Naive B cell (primary cell): ENCODE results near the gene PLAAT2. TPM values are rescaled to one million over a fixed set of nuclear protein-coding genes. Genes with fewer than 3 reads are reported as not detected.
"Not testable (repeated sequence)": the region's sequence is repeated elsewhere in the genome, so short reads cannot be mapped to it uniquely, and the experiment has no call there.

Experiments used
- ATAC-seq, 2 donors: fragments of 150-1000 bp; cut with Tn5 transposase; 2 replicates each; pipeline ENCODE4 v1.10.0; 2021; ENCODE audit warnings: low read depth in 2 of 2, mild to moderate bottlenecking in 2 of 2, moderate library complexity in 2 of 2
- DNase-seq: peaks from one replicate; pipeline ENCODE4 v3.0.0; 2022
- H3K27ac Mint-ChIP-seq, 6 donors: one replicate each; pipeline ENCODE4 v1.8.0; 2020 to 2022; ENCODE audit warnings: mild to moderate bottlenecking in 6 of 6, mixed read lengths in 6 of 6, moderate library complexity in 5 of 6, inconsistent platforms in 2 of 6
- H3K27me3 Mint-ChIP-seq, 3 donors: one replicate each; pipeline ENCODE4 v1.8.0; 2021 to 2022; ENCODE audit warnings: mixed read lengths in 3 of 3, mild to moderate bottlenecking in 1 of 3
- H3K36me3 Mint-ChIP-seq, 2 donors: one replicate each; pipeline ENCODE4 v1.8.0; 2020 to 2022; ENCODE audit warnings: mixed read lengths in 2 of 2, inconsistent platforms in 1 of 2, mild to moderate bottlenecking in 1 of 2
- H3K4me1 Mint-ChIP-seq, 3 donors: one replicate each; pipeline ENCODE4 v1.8.0; 2020 to 2022; ENCODE audit warnings: mixed read lengths in 3 of 3, inconsistent platforms in 1 of 3, mild to moderate bottlenecking in 1 of 3, moderate library complexity in 1 of 3
- H3K4me3 Mint-ChIP-seq, 8 donors: one replicate each; pipeline ENCODE4 v1.8.0; 2020 to 2022; ENCODE audit warnings: mild to moderate bottlenecking in 8 of 8, mixed read lengths in 8 of 8, moderate library complexity in 8 of 8, inconsistent platforms in 2 of 8
- H3K9me3 Mint-ChIP-seq, 7 donors: one replicate each; pipeline ENCODE4 v1.8.0; 2020 to 2022; ENCODE audit warnings: mixed read lengths in 7 of 7, mild to moderate bottlenecking in 5 of 7, inconsistent platforms in 2 of 7, moderate library complexity in 1 of 7
- polyA plus RNA-seq, 6 donors: library from polyadenylated mRNA; unstranded; fragments of 300-500 nt; fragmentation: Illumina TruSeq; gene quantifications; one replicate each; pipeline ENCODE4 v1.2.3, GENCODE V29; 2021; ENCODE audit warnings: low read depth in 6 of 6

Gene PLAAT2
- polyA plus RNA-seq: not detected

DNA sequence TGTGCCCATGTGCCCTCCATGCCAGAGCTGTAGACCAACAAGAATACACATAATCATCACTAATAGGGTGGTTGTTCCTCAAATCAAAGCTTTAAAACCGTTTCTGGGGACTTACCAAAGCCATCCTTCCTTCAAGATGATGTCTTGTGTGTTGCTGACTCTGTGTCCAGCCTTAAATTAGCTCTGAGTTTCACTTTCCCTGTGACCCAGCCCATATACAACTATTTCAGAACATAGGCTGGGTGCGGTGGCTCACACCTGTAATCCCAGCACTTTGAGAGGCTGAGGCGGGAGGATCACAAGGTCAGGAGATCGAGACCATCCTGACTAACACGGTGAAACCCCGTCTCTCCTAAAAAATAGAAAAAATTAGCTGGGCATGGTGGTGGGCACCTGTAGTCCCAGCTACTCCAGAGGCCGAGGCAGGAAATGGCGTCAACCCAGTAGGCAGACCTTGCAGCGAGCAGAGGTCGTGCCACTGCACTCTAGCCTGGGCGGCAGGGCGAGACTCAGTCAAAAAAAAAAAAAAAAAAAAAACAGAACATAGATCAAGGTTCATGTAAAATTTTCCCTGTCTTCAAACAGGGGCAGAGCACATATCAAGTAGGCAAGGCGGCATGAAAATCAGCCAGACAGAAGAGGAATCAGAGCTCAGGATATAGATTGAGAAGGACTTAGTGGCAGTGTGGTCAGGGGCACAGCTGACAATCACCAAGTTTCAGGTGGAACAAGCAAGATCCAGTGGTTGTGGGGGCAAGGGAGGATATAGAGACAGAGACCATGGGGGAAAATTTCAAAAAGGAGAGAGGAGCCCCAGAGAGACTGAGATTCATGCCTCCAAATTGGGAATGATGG is at the start of gene PLAAT2:
Gene PLAAT2 (minus strand): TSS at position 179 of the 855 bp plus-strand sequence. CDS start 55 bp downstream, at position 124.
- ATAC-seq (no peak), DNase-seq (no peak)
- Mint-ChIP-seq H3K27me3 (peaks cover 6 to 26% (median 17%) of the 10 kb centered on the region in 3 donors), H3K9me3 (peaks cover 0 to 2% (median 0%) of the 10 kb centered on the region in 7 donors), H3K36me3 (no peaks in the 10 kb centered on the region), H3K4me1 (peaks cover 17 to 46% (median 27%) of the 10 kb centered on the region in 3 donors), H3K27ac (peak within 1 kb of the TSS in 5 of 6 donors; percentile 62 to 98 (median 92)), H3K4me3 (peak within 1 kb of the TSS in 1 of 8 donors; percentile 6)

DNA sequence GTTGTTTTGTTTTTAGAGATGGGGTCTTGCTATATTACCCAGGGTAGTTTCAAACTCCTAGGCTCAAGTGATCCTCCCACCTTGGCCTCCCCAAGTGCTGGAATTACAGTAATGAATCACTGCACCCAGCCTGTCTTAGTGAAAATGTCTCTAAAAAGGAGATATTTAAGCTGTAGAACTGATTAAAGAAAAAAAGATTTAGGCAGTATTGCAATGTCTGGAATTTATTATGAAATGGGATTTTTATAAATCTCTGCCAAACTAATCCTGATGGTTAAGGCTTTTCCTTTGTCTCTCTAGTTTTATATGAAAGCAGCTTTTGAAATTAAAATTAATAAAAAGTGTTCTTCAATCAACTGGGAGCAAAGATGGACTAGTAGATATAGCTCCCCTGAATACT is 49.0 kb upstream of the PLAAT2 start:
- ATAC-seq (no peak), DNase-seq (no peak)
- no peak overlapping the region for H3K4me3 Mint-ChIP-seq
- no peak overlapping the region for H3K27ac Mint-ChIP-seq
- peaks cover 12 to 53% (median 22%) of the 10 kb centered on the region in 3 donors for H3K27me3 Mint-ChIP-seq
- H3K36me3 Mint-ChIP-seq: no peaks in the 10 kb centered on the region
- peaks cover 16 to 20% (median 19%) of the 10 kb centered on the region in 3 donors for H3K4me1 Mint-ChIP-seq
- no peaks in the 10 kb centered on the region for H3K9me3 Mint-ChIP-seq

DNA sequence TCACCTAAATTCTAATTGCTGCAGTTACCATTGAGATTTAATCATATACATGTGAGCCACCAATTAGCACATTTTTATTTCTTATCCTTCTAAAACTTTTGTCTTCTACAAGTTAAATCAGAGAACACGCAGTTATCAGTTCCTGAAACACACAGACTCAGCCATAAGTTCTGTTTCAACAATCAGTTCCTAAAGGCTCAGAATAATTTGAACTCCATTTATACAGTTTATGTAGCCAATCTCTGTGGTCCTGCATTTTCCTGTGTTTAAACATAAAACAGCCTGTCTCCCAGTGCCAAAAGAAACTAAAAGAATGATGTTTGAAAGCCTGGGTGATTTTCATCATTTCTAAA is 48.2 kb upstream of the PLAAT2 start:
- no peaks in the 10 kb centered on the region for H3K36me3 Mint-ChIP-seq
- no peaks in the 10 kb centered on the region for H3K9me3 Mint-ChIP-seq

DNA sequence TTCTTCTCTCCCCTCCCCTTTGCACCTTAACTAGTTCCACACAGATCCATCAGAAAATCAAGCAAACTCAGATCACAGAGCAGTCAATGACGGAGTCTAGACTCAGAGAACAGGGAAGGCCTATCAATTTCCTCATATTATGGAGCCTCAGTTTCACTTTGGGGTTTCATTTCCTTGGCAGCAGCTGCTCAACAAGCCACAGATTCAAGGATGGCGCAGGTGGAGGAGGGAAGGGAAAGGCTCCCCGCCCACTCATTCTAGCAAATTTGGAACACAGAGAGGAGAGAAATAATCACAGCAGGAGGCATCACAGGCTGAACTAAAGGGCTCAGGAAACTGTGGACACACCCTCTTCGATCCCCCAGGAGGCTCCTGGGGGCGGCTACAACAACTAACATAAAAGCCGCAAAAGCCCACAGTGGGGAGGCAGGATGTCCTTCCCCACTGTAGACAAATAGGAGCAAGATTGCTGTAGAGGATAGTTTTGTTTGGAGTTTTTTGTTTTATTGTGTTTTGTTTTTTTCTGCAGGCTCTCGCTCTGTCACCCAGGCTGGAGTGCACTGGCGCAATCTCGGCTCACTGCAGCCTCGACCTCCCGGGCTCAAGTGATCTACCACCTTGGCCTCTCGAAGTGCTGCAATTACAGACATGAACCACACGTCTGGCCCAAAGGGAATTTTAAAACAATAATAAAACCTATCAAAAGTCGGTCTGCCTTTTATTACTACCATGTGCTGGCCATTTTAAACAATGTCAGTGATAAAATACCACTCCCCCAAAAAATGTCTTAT is 47.6 kb upstream of the PLAAT2 start:
- Mint-ChIP-seq H3K4me1 (peaks cover 16 to 20% (median 19%) of the 10 kb centered on the region in 3 donors), H3K27me3 (peaks cover 18 to 60% (median 24%) of the 10 kb centered on the region in 3 donors), H3K36me3 (no peaks in the 10 kb centered on the region), H3K9me3 (no peaks in the 10 kb centered on the region), H3K4me3 (no peak overlapping the region), H3K27ac (peak overlapping the region in 1 of 6 donors; percentile 82)
- no peak for DNase-seq
- ATAC-seq: no peak

More for the DNA sequence above, 48.2 kb upstream of the PLAAT2 start:
- DNase-seq (no peak), ATAC-seq (no peak)
- Mint-ChIP-seq H3K4me1 (peaks cover 16 to 20% (median 19%) of the 10 kb centered on the region in 3 donors), H3K4me3 (no peak overlapping the region), H3K27me3 (peaks cover 20 to 62% (median 22%) of the 10 kb centered on the region in 3 donors), H3K27ac (no peak overlapping the region)

DNA sequence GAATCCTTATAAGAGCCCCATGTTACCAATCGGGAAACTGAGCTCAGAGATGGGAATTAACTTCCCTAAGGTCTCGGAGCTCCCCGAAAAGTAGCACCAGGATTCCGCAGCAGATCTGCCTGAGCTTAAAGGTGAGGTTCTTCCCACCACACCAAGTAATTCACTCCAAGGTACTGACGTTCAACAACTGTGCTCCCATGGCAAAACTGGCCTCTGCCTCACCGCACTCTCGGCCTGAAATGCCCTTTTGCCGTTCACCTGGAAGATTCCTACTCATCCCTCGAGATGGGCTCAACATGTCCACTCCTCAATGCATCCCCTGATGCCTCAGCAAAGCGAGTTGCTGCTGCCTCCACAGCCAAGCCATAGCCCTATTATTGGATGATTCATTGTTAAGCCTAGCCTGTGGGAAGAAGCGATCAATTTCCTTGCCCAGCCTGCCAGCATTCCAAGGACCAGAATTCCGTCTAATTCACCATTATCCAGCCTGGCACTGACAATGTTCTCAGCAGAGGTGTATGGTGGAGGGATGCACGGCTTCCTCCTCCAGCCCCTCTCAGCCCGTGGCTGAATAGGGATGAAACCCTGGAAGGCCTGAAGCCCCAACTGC is 46.9 kb upstream of the PLAAT2 start:
- ATAC-seq: no peak
- DNase-seq: no peak
- H3K4me3 Mint-ChIP-seq: no peak overlapping the region
- no peaks in the 10 kb centered on the region for H3K36me3 Mint-ChIP-seq
- peaks cover 16 to 20% (median 19%) of the 10 kb centered on the region in 3 donors for H3K4me1 Mint-ChIP-seq
- H3K27me3 Mint-ChIP-seq: peaks cover 18 to 56% (median 24%) of the 10 kb centered on the region in 3 donors
- no peak overlapping the region for H3K27ac Mint-ChIP-seq
- H3K9me3 Mint-ChIP-seq: no peaks in the 10 kb centered on the region

DNA sequence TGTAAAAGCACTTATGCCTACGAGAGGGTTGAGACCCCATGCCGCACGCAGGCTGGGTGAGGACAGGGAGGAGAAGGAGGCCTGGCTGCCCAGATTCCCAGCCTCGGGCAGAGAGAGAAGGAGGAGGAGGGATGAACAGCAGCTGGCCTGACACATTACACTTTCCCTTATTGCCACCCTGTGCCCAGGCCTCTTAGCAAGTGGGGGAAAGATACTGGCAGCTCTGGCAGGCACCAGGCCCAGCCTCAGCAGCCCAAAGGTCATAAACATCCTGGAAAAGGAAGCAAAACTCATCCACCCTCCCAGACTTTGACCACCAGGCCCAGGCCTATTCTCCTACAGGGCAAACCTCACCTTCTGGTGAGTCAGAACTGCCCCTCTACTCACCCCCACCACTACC is 46.4 kb upstream of the PLAAT2 start:
- DNase-seq: no peak
- no peaks in the 10 kb centered on the region for H3K9me3 Mint-ChIP-seq
- H3K27ac Mint-ChIP-seq: peak overlapping the region in 1 of 6 donors; percentile 49
- H3K36me3 Mint-ChIP-seq: no peaks in the 10 kb centered on the region
- peaks cover 18 to 54% (median 23%) of the 10 kb centered on the region in 3 donors for H3K27me3 Mint-ChIP-seq
- peaks cover 16 to 17% (median 16%) of the 10 kb centered on the region in 3 donors for H3K4me1 Mint-ChIP-seq
- no peak overlapping the region for H3K4me3 Mint-ChIP-seq
- ATAC-seq: no peak

DNA sequence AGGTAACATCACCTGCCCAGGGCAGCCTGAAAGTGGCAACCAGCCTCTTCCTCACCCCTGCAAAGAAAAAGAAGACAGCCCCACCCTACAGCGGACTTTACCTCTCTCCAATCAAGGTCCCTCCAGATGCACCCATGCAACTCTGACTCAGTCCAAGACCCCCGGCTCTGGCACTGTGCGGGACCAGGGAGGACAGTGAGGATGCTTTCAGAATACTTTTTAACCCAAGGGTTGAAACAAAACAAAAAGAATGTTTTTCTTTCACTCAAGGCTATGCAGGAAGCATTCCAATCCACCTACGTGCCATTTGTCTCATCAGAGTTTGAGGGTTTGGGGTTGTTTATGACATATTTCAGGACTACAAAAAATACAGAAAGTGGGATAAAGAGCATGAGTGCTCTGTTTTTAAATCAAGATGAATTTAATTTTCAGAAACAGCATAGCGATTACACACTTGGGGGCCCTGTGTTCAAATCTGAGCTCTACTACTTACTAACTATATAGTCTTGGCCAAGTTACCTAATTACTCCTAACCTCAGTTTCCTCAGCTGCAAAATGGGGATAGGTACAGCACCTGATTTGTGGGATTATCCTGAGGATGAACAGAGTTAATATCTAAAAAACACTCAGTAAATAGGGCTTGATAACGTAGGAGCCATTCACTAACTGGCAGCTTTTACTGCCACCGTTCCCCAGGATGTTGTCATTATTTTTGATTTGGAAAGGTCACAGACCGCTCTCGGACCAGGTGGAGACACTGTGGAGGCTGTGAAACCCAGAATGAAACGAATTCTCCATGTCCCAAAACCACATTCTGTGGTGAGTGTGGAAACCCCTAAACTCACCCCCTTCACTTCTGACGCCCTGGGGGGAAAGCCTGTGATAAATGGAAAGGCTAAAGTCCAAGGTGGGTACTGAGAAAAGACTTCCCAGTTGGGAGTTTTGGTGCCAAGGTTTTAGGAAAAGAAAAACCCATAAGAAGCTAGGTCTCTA is 45.5 kb upstream of the PLAAT2 start:
- H3K27ac Mint-ChIP-seq: peak overlapping the region in 1 of 6 donors; percentile 49

DNA sequence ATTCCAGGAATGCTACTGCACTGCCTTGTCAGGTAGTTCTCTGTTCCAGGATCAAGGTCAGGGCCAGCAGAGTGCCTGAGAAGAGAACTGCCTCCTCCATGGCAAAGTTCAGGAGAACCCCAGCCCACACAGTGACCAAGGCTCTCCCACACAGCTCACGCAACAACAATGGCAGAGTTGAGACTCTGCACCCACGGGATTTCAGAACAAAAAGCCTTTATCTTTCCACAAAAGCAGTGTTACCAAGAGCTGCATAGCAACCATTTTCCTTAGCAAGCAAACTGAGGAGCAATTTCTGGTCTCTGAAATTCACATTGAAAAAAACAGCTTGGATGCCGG is 40.0 kb upstream of the PLAAT2 start:
- H3K27me3 Mint-ChIP-seq: peaks cover 9 to 18% (median 13%) of the 10 kb centered on the region in 3 donors
- no peaks in the 10 kb centered on the region for H3K9me3 Mint-ChIP-seq
- no peaks in the 10 kb centered on the region for H3K36me3 Mint-ChIP-seq
- no peak overlapping the region for H3K4me3 Mint-ChIP-seq
- ATAC-seq: no peak
- no peak for DNase-seq
- no peak overlapping the region for H3K27ac Mint-ChIP-seq
- no peaks in the 10 kb centered on the region for H3K4me1 Mint-ChIP-seq

More for the DNA sequence above, 45.5 kb upstream of the PLAAT2 start:
- peaks cover 15 to 45% (median 18%) of the 10 kb centered on the region in 3 donors for H3K27me3 Mint-ChIP-seq
- H3K9me3 Mint-ChIP-seq: no peaks in the 10 kb centered on the region
- DNase-seq: no peak
- no peaks in the 10 kb centered on the region for H3K36me3 Mint-ChIP-seq
- H3K4me1 Mint-ChIP-seq: peaks cover 8 to 12% (median 8%) of the 10 kb centered on the region in 3 donors
- no peak for ATAC-seq
- H3K4me3 Mint-ChIP-seq: no peak overlapping the region

DNA sequence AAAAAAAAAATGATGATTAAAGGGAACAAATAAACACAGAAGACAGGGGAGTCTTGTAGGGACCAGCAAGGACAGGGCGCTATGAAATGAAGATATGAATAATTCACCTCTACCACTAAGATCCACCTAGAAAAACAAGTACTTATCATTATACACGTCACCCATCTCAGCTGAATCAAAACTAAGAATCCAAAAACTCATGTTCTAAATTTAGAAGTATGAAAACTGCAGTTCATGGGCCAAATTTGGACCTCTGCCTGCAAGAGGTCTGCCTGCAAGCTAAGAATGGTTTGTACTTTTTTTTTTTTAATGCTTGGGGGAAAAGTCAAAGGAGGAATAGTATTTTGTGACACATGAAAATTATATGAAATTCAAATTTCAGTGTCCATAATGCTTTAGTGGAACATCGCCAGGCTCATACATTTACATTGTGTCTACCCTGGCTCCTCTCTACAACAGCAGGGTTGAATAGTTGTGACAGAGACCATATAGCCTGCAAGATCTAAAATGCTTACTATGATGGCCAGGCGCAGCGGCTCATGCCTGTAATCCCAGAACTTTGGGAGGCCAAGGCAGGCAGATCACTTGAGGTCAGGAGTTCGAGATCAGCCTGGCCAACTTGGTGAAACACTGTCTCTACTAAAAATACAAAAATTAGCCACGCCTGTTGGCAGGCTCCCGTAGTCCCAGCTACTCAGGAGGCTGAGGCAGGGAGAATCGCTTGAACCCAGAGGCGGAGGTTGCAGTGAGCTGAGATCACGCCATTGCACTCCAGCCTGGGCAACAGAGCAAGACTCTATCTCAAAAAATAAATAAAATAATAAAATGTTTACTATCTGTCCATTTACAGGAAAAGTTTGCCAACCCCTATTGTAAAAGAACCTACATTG is 39.4 kb upstream of the PLAAT2 start:
- H3K9me3 Mint-ChIP-seq, H3K4me1 Mint-ChIP-seq, DNase-seq, H3K4me3 Mint-ChIP-seq, H3K27ac Mint-ChIP-seq, H3K36me3 Mint-ChIP-seq, ATAC-seq: not testable (repeated sequence)
- H3K27me3 Mint-ChIP-seq: peaks cover 7 to 16% (median 13%) of the 10 kb centered on the region in 3 donors

DNA sequence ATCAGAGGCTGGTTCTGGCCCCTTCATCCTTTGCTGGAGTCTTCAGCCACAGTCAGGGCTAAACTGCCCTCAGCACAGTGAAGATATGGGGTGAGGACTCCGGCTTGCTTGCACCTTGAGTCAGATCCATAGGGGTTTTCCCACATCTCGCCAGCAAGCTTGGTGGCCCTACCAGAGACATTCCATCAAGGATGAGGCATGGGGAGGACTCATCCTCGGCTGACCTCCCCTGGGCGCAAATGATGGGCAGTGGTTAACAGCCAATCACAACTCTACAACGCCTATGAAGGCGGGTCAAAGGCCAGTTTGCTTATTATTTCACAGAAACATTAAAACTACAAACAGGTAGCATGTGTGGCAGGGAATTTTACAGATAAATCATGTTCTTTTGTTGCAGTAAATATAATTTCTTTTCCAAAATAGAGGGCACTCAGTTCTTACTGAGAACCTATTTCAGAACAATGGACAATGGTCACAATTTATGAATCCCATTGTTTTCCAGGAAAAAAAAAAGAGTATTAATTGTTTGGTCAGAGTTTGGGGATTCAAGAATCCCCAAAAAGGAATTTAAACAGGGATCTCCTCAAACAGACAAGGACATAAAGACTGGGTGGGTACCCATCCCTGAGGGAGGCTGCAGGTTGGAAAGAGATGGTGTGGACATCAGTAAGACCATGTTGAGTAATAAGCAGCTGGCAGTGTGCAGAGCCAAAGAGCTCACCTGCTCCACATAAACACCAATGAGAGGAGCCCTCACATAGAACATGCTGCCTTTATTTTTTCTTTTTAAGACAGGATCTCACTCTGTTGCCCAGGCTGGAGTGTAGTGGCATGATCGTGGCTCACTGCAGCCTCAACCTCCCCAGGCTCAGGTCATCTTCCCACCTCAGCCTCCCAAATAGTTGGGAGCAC is 36.3 kb upstream of the PLAAT2 start:
- Mint-ChIP-seq H3K36me3 (no peaks in the 10 kb centered on the region), H3K27ac (no peak overlapping the region), H3K4me1 (no peaks in the 10 kb centered on the region), H3K9me3 (no peaks in the 10 kb centered on the region), H3K27me3 (peaks cover 0 to 9% (median 0%) of the 10 kb centered on the region in 3 donors), H3K4me3 (no peak overlapping the region)
- DNase-seq: no peak
- no peak for ATAC-seq

DNA sequence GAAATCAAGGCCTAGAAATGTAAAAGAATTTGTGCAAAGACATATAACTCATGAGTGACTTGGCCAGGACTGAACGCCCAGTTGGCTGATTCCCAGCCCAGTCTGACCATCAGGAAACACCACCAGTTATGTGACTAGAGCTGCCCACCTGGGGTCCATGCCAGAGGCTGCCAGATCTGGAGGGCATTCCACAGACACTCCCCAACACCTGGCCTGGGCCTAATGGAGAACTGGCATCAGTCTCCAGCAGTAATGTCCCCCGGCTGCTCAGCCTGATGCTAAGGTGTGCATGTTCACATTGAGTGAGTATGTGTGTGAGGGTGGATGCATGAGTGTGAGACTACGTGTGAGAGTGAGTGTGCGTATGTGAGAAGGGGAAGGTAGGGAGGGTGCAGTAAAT is 35.4 kb upstream of the PLAAT2 start:
- no peak for ATAC-seq
- Mint-ChIP-seq H3K27me3 (peaks cover 0 to 9% (median 0%) of the 10 kb centered on the region in 3 donors), H3K4me1 (peaks cover 0 to 1% (median 0%) of the 10 kb centered on the region in 3 donors), H3K36me3 (no peaks in the 10 kb centered on the region), H3K27ac (no peak overlapping the region), H3K4me3 (no peak overlapping the region), H3K9me3 (no peaks in the 10 kb centered on the region)
- DNase-seq: no peak
